Osteocyte (in vitro differentiated cells): Measurements from ENCODE around the gene MTERF4. TPM values are rescaled to one million over a fixed set of nuclear protein-coding genes. Genes with fewer than 3 reads are reported as not detected.
A peak's percentile ranks its signal among the peaks of the same experiment; 100 is the strongest.
"Not testable (repeated sequence)": the region's sequence is repeated elsewhere in the genome, so short reads cannot be mapped to it uniquely, and the experiment has no call there.

Experiments
- DNase-seq: peaks from one replicate; pipeline ENCODE4 v3.0.0; 2021; ENCODE audit warnings: mixed read lengths; ENCODE audit not compliant: unreplicated experiment; ENCODE audit errors: extremely low spot score
- H3K27ac Mint-ChIP-seq: one replicate; pipeline ENCODE4 v1.8.0; 2021; ENCODE audit warnings: mild to moderate bottlenecking, mixed read lengths; ENCODE audit not compliant: unreplicated experiment
- H3K27me3 Mint-ChIP-seq: one replicate; pipeline ENCODE4 v1.8.0; 2021; ENCODE audit warnings: mixed read lengths; ENCODE audit not compliant: unreplicated experiment
- H3K36me3 Mint-ChIP-seq: one replicate; pipeline ENCODE4 v1.8.0; 2021; ENCODE audit warnings: mixed read lengths; ENCODE audit not compliant: unreplicated experiment
- H3K4me1 Mint-ChIP-seq: one replicate; pipeline ENCODE4 v1.8.0; 2021; ENCODE audit warnings: mixed read lengths; ENCODE audit not compliant: unreplicated experiment
- H3K4me3 Mint-ChIP-seq: one replicate; pipeline ENCODE4 v1.8.0; 2021; ENCODE audit warnings: mild to moderate bottlenecking, moderate library complexity, mixed read lengths; ENCODE audit not compliant: unreplicated experiment
- H3K9me3 Mint-ChIP-seq: one replicate; pipeline ENCODE4 v1.8.0; 2021; ENCODE audit warnings: mixed read lengths; ENCODE audit not compliant: unreplicated experiment
- CTCF ChIP-seq: fragments of 200-600 bp; sonication (generic); IDR thresholded peaks from 2 replicates; pipeline ENCODE4 v1.5.0; 2021; ENCODE audit warnings: antibody characterized with exemption, mild to moderate bottlenecking, moderate library complexity
- total RNA-seq: library from RNA; stranded (reverse); gene quantifications from 2 replicates; pipeline ENCODE4 v1.2.1, GENCODE V29; 2021

The MTERF4 gene
- total RNA-seq, 1 donor from 2014 or later = 36.8 TPM

DNA sequence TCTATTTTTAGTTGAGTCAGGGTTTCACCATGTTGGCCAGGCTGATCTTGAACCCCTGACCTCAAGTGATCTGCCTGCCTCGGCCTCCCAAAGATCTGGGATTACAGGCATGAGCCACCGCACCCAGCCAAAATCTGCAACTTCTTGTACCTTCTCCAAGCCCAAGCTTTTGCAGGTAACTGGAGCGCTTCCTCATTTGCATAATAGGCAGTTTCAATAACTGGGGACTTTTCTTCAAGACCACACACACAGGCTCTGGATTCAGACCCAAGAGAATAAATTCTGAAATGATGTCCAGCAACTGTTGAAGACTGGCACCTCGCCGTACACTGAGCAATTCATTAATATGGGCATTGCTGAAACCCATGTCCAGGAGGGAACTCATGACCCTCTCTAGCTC, 2.8 kb downstream of the MTERF4 start:
- H3K36me3 Mint-ChIP-seq = peaks cover 31% of the 10 kb centered on the region
- no peak for TF ChIP-seq CTCF
- no peaks in the 10 kb centered on the region for H3K27me3 Mint-ChIP-seq
- H3K9me3 Mint-ChIP-seq = no peaks in the 10 kb centered on the region
- no peak overlapping the region for H3K4me3 Mint-ChIP-seq
- H3K4me1 Mint-ChIP-seq = peaks cover 25% of the 10 kb centered on the region
- DNase-seq = no peak
- no peak overlapping the region for H3K27ac Mint-ChIP-seq

- H3K9me3 Mint-ChIP-seq = no peaks in the 10 kb centered on the region
- peaks cover 32% of the 10 kb centered on the region for H3K4me1 Mint-ChIP-seq
- H3K4me3 Mint-ChIP-seq = no peak overlapping the region
- no peak for DNase-seq
- H3K27me3 Mint-ChIP-seq = no peaks in the 10 kb centered on the region
- no peak for TF ChIP-seq CTCF
- H3K27ac Mint-ChIP-seq = no peak overlapping the region
- peaks cover 38% of the 10 kb centered on the region for H3K36me3 Mint-ChIP-seq
Measured at GRCh38 chr2:241096979-241097378, 5.1 kb downstream of the MTERF4 start.

GRCh38 chr2:241095594-241096290, 6.3 kb downstream of the MTERF4 start:
- Mint-ChIP-seq H3K27me3 (no peaks in the 10 kb centered on the region), H3K4me3 (no peak overlapping the region), H3K9me3 (no peaks in the 10 kb centered on the region), H3K36me3 (peaks cover 40% of the 10 kb centered on the region), H3K27ac (no peak overlapping the region), H3K4me1 (peaks cover 30% of the 10 kb centered on the region)
- DNase-seq = no peak
- TF ChIP-seq CTCF = no peak

- Mint-ChIP-seq H3K36me3 (peaks cover 43% of the 10 kb centered on the region), H3K27ac (no peak overlapping the region), H3K4me1 (peaks cover 26% of the 10 kb centered on the region), H3K27me3 (no peaks in the 10 kb centered on the region), H3K4me3 (no peak overlapping the region), H3K9me3 (no peaks in the 10 kb centered on the region)
- no peak for TF ChIP-seq CTCF
- no peak for DNase-seq
Measured at GRCh38 chr2:241094924-241095420, 7.1 kb downstream of the MTERF4 start.

DNA sequence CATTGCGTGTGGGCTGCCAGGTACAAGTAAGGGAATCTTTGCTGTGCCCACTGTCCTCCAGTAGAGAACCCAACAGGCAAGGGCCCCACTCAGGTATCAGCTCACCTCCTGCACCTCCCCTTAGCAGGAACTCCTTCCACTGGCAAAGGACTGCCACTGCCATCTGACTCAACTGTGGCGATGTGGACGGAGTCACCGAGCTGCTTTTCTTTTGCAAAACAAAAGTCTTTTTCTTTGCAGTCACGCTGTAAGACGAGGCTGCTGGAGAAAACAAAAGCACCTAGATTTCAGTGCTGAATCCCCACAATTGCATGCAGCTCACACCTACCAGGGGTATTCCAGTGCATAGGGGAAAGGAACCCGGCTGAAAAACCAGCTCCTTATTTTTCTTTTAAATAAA, 7.9 kb downstream of the MTERF4 start:
- H3K27ac Mint-ChIP-seq = peak overlapping the region; percentile 17
- peaks cover 44% of the 10 kb centered on the region for H3K36me3 Mint-ChIP-seq
- no peak overlapping the region for H3K4me3 Mint-ChIP-seq
- peaks cover 26% of the 10 kb centered on the region for H3K4me1 Mint-ChIP-seq
- no peak for DNase-seq
- no peak for TF ChIP-seq CTCF
- H3K27me3 Mint-ChIP-seq = no peaks in the 10 kb centered on the region
- no peaks in the 10 kb centered on the region for H3K9me3 Mint-ChIP-seq

GRCh38 chr2:241093133-241093781, 8.8 kb downstream of the MTERF4 start:
- H3K9me3 Mint-ChIP-seq, DNase-seq, H3K27me3 Mint-ChIP-seq: not testable (repeated sequence)
- H3K4me1 Mint-ChIP-seq = peaks cover 21% of the 10 kb centered on the region
- H3K36me3 Mint-ChIP-seq = peaks cover 43% of the 10 kb centered on the region
- H3K27ac Mint-ChIP-seq = peak overlapping the region; percentile 47
- H3K4me3 Mint-ChIP-seq = peak overlapping the region; percentile 26
